Endodermal cell (in vitro differentiated cells): ENCODE results near the gene ATXN7. TPM values are rescaled to one million over a fixed set of nuclear protein-coding genes. Genes with fewer than 3 reads are reported as not detected.

Source experiments
- DNase-seq: peaks from one replicate; pipeline ENCODE4 v3.0.0-alpha.2; 2017
- H3K27ac ChIP-seq: 2 replicates; pipeline ENCODE4 v1.5.1; 2013; ENCODE audit warnings: mild to moderate bottlenecking, low read depth, low read length, moderate library complexity
- H3K27me3 ChIP-seq: 2 replicates; pipeline ENCODE4 v1.6.1; 2013; ENCODE audit warnings: mild to moderate bottlenecking, low read length, moderate library complexity; ENCODE audit not compliant: insufficient read depth, control insufficient read depth, poor library complexity, severe bottlenecking
- H3K36me3 ChIP-seq: 2 replicates; pipeline ENCODE4 v1.7.0; 2013; ENCODE audit warnings: mild to moderate bottlenecking, low read length, moderate library complexity; ENCODE audit not compliant: control insufficient read depth, insufficient read depth
- H3K4me1 ChIP-seq: one replicate; pipeline ENCODE4 v1.7.0; 2013; ENCODE audit warnings: low read length; ENCODE audit not compliant: control insufficient read depth, insufficient read depth
- H3K4me3 ChIP-seq: 2 replicates; pipeline ENCODE4 v1.5.1; 2013; ENCODE audit warnings: mild to moderate bottlenecking, low read length, moderate library complexity
- H3K9ac ChIP-seq: 2 replicates; pipeline ENCODE4 v1.6.1; 2013; ENCODE audit warnings: mild to moderate bottlenecking, low read length, moderate library complexity; ENCODE audit not compliant: poor library complexity, severe bottlenecking; ENCODE audit errors: extremely low read depth
- H3K9me3 ChIP-seq: 2 replicates; pipeline ENCODE4 v1.6.1; 2013; ENCODE audit warnings: mild to moderate bottlenecking, low read length, moderate library complexity; ENCODE audit not compliant: control insufficient read depth
- H3K27ac Mint-ChIP-seq: 2 replicates; pipeline ENCODE4 v1.8.0; 2020; ENCODE audit warnings: mixed read lengths
- H3K27me3 Mint-ChIP-seq: 2 replicates; pipeline ENCODE4 v1.8.0; 2021; ENCODE audit warnings: mild to moderate bottlenecking, mixed read lengths; ENCODE audit not compliant: insufficient read depth
- H3K36me3 Mint-ChIP-seq: 2 replicates; pipeline ENCODE4 v1.8.0; 2020; ENCODE audit warnings: low read depth, mixed read lengths
- H3K4me1 Mint-ChIP-seq: 2 replicates; pipeline ENCODE4 v1.8.0; 2020; ENCODE audit warnings: mixed read lengths
- H3K4me3 Mint-ChIP-seq: 2 replicates; pipeline ENCODE4 v1.8.0; 2020; ENCODE audit warnings: mild to moderate bottlenecking, moderate library complexity, mixed read lengths
- H3K9me3 Mint-ChIP-seq: 2 replicates; pipeline ENCODE4 v1.8.0; 2020; ENCODE audit warnings: mild to moderate bottlenecking, mixed read lengths
- WGBS, 2 experiments: methylation state at CpG; one replicate each; pipeline versions ENCODE4 v1.1.5 to v1.1.7; 2013; ENCODE audit warnings: missing lambda C conversion rate in 2 of 2, mixed read lengths in 1 of 2; ENCODE audit not compliant: insufficient coverage in 1 of 2, insufficient read length in 1 of 2; 5-methylcytosine and 5-hydroxymethylcytosine counted together
- long read RNA-seq, 4 experiments: library from polyadenylated mRNA in 2 of 4; library from RNA in 1 of 4; library from capped mRNA in 1 of 4; stranded (forward) in 3 of 4; unstranded in 1 of 4; transcript quantifications; one replicate each; pipeline ENCODE4 v2.0.0, GENCODE V29; 2020 to 2021; ENCODE audit warnings: inconsistent platforms in 1 of 4
- polyA plus RNA-seq, 2 experiments: library from polyadenylated mRNA; stranded (reverse); fragments of 50-300 nt; gene quantifications; one replicate each; pipeline ENCODE4 v1.2.3, GENCODE V29; 2013
- total RNA-seq, 2 donors: library from RNA; stranded (reverse); fragmentation: NEBNext Ultra II Directional in 1 of 2; extraction: Animal tissue kit (Norgen Biotek cat#: 25700) in 1 of 2; gene quantifications; 2 replicates in 1 of 2; 3 replicates in 1 of 2; pipeline ENCODE4 v1.2.1, GENCODE V29; 2021
- TF ChIP-seq, protein P1 (sequence below): fragments of 200-600 bp; sonication (generic); conservative IDR thresholded peaks from 2 replicates; pipeline ENCODE4 v1.5.0; 2021; ENCODE audit warnings: antibody characterized with exemption, mild to moderate bottlenecking

The ATXN7 gene, protein sequence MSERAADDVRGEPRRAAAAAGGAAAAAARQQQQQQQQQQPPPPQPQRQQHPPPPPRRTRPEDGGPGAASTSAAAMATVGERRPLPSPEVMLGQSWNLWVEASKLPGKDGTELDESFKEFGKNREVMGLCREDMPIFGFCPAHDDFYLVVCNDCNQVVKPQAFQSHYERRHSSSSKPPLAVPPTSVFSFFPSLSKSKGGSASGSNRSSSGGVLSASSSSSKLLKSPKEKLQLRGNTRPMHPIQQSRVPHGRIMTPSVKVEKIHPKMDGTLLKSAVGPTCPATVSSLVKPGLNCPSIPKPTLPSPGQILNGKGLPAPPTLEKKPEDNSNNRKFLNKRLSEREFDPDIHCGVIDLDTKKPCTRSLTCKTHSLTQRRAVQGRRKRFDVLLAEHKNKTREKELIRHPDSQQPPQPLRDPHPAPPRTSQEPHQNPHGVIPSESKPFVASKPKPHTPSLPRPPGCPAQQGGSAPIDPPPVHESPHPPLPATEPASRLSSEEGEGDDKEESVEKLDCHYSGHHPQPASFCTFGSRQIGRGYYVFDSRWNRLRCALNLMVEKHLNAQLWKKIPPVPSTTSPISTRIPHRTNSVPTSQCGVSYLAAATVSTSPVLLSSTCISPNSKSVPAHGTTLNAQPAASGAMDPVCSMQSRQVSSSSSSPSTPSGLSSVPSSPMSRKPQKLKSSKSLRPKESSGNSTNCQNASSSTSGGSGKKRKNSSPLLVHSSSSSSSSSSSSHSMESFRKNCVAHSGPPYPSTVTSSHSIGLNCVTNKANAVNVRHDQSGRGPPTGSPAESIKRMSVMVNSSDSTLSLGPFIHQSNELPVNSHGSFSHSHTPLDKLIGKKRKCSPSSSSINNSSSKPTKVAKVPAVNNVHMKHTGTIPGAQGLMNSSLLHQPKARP
- 10 to 100 TPM; 28.1 to 28.8 TPM for total RNA-seq
- 13.7 TPM for polyA plus RNA-seq (2013, experiment 1 of 2)
- 12.5 TPM for polyA plus RNA-seq (2013, experiment 2 of 2)
- long read RNA-seq, experiment 1, transcript ATXN7-211 (1 exons, 3,268 nt): major isoform, 6 of 8 reads
- long read RNA-seq, experiment 1, partial matches to known transcripts: 1 of 8 reads
- long read RNA-seq, experiment 1, other reads (novel, unspliced or antisense): 1 of 8 reads
- long read RNA-seq, experiment 2, partial matches to known transcripts: 1 of 8 reads
- long read RNA-seq, experiment 2, other reads (novel, unspliced or antisense): 4 of 8 reads
- long read RNA-seq, experiment 3, partial matches to known transcripts: 0 of 4 reads
- long read RNA-seq, experiment 3, other reads (novel, unspliced or antisense): 0 of 4 reads
- long read RNA-seq, experiment 4, transcript ATXN7-211 (1 exons, 3,268 nt): major isoform, 5 of 5 reads
- long read RNA-seq, experiment 4, partial matches to known transcripts: 0 of 5 reads
- long read RNA-seq, experiment 4, other reads (novel, unspliced or antisense): 0 of 5 reads

DNA sequence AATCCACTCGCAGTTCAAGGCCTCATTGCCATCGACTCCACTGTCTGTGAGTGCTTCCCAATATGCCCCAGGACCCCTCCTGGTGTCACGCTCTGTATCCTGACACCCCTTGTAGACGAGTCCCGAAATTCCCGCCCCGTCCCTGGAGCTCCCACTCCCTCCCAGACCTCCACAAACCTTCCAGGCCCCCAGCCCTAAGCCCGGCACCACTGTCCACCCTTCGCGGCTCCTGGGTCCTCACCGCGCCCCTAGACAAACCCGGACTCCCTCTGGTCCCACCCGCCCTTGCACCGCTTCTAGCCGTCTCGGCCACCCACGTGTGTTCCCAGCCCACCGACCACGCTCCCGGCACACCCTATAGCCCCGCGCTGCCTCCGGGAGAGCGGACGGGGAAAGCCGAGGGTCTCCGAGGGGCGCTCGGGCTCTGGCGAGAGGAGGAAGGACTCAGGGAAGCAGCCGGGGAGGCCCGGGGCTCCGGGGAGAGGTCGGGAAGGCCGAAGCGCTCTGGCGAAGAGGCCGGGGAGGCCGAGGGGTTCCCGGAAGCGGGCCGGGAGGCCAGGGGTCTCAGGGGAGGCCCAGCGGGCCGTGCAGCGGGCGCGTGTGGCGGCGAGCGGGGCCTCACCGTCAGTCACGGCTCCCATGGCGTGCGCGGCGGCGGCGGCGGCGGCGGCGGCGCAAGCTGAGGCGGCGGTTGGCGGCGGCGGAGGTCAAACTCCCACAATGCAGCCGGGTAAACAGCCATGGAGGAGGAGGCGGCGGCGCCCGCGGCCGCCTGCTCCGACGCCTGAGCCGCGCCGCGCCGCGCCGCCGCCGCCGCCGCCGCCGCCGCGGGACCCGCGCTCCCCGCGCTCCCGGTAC lies at the start of gene ATXN7, which contains the start of gene THOC7:
Gene ATXN7 (plus strand): TSS at position 718 of the 858 bp plus-strand sequence. CDS start 48,732 bp downstream, outside the sequence.
Gene THOC7 (minus strand): TSS at position 656 of the 858 bp plus-strand sequence. CDS start 15 bp downstream, at position 641.
- Histone ChIP-seq H3K9me3 (no peaks in the 10 kb centered on the region), H3K36me3 (peaks cover 19% of the 10 kb centered on the region), H3K4me3 (peak within 1 kb of the TSS; percentile 98), H3K9ac (peak within 1 kb of the TSS; percentile 81), H3K4me1 (peaks cover 4% of the 10 kb centered on the region), H3K27ac (peak within 1 kb of the TSS; percentile 80), H3K27me3 (no peaks in the 10 kb centered on the region)
- TF ChIP-seq, protein P1, sequence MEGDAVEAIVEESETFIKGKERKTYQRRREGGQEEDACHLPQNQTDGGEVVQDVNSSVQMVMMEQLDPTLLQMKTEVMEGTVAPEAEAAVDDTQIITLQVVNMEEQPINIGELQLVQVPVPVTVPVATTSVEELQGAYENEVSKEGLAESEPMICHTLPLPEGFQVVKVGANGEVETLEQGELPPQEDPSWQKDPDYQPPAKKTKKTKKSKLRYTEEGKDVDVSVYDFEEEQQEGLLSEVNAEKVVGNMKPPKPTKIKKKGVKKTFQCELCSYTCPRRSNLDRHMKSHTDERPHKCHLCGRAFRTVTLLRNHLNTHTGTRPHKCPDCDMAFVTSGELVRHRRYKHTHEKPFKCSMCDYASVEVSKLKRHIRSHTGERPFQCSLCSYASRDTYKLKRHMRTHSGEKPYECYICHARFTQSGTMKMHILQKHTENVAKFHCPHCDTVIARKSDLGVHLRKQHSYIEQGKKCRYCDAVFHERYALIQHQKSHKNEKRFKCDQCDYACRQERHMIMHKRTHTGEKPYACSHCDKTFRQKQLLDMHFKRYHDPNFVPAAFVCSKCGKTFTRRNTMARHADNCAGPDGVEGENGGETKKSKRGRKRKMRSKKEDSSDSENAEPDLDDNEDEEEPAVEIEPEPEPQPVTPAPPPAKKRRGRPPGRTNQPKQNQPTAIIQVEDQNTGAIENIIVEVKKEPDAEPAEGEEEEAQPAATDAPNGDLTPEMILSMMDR: no peak
- 0 to 1% methylated on average over 32 to 98 of the region's 98 CpGs for WGBS, 2 experiments
- peaks cover 23% of the 10 kb centered on the region for H3K36me3 Mint-ChIP-seq
- peaks cover 43% of the 10 kb centered on the region for H3K4me1 Mint-ChIP-seq
- DNase-seq: peak; percentile 88
- H3K27ac Mint-ChIP-seq: peak within 1 kb of the TSS; percentile 97
- peak within 1 kb of the TSS; percentile 92 for H3K4me3 Mint-ChIP-seq
- H3K27me3 Mint-ChIP-seq: no peaks in the 10 kb centered on the region
- no peaks in the 10 kb centered on the region for H3K9me3 Mint-ChIP-seq

DNA sequence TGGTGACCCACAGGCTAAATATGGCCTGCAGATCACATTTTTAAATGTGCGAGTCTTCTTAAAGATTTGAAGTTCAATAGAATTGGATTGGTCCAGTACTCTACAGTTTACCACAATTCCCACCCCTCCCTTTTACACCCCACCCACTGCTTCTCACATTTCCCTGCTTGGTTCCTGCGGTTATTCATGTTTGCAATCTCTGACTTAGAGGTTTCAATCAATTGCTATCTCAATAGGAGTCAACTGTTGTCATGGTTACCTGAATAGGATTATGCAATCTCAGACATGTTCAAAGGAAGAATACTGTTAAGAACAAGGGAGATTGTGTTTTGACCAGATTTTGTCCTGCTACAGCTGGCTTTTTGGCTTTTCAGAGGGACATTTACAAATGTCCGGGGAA lies 49.4 kb upstream of the ATXN7 start:
- Mint-ChIP-seq H3K27ac (no peak overlapping the region), H3K4me1 (peaks cover 22% of the 10 kb centered on the region), H3K27me3 (peaks cover 22% of the 10 kb centered on the region), H3K36me3 (no peaks in the 10 kb centered on the region), H3K4me3 (no peak overlapping the region), H3K9me3 (no peaks in the 10 kb centered on the region)
- Histone ChIP-seq H3K27ac (no peak overlapping the region), H3K9me3 (no peaks in the 10 kb centered on the region), H3K36me3 (no peaks in the 10 kb centered on the region), H3K4me3 (no peak overlapping the region), H3K9ac (no peak overlapping the region), H3K27me3 (peaks cover 17% of the 10 kb centered on the region), H3K4me1 (peaks cover 11% of the 10 kb centered on the region)
- TF ChIP-seq, protein P1: no peak
- DNase-seq: peak; percentile 55
- WGBS, 2 experiments: 0 to 70% methylated on average over 1 to 3 of the region's 3 CpGs
